Measurements from ENCODE around the gene BPNT1. TPM values are rescaled to one million over a fixed set of nuclear protein-coding genes. Genes with fewer than 3 reads are reported as not detected.

The BPNT1 gene
- polyA plus RNA-seq, 1 donor from 2014 or later, result 47.2 TPM

- no peak for TF ChIP-seq EP300 (conservative IDR thresholded peaks at IDR 0.05; ENCODE audit: poor library complexity, severe bottlenecking)
- TF ChIP-seq POLR2AphosphoS5 (IDR thresholded peaks at IDR 0.05), result no peak
- no peak for TF ChIP-seq MXI1 (conservative IDR thresholded peaks at IDR 0.05; ENCODE audit: poor library complexity, severe bottlenecking)
- TF ChIP-seq TAF1 (IDR thresholded peaks at IDR 0.05; ENCODE audit: low read depth), result no peak
- TF ChIP-seq SMC3 (conservative IDR thresholded peaks at IDR 0.05; ENCODE audit: poor library complexity), result no peak
- no peak for TF ChIP-seq RAD21 (conservative IDR thresholded peaks at IDR 0.05)
- TF ChIP-seq, protein P1, sequence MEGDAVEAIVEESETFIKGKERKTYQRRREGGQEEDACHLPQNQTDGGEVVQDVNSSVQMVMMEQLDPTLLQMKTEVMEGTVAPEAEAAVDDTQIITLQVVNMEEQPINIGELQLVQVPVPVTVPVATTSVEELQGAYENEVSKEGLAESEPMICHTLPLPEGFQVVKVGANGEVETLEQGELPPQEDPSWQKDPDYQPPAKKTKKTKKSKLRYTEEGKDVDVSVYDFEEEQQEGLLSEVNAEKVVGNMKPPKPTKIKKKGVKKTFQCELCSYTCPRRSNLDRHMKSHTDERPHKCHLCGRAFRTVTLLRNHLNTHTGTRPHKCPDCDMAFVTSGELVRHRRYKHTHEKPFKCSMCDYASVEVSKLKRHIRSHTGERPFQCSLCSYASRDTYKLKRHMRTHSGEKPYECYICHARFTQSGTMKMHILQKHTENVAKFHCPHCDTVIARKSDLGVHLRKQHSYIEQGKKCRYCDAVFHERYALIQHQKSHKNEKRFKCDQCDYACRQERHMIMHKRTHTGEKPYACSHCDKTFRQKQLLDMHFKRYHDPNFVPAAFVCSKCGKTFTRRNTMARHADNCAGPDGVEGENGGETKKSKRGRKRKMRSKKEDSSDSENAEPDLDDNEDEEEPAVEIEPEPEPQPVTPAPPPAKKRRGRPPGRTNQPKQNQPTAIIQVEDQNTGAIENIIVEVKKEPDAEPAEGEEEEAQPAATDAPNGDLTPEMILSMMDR (IDR thresholded peaks at IDR 0.05; ENCODE audit: poor library complexity, severe bottlenecking), result no peak
- no peak for TF ChIP-seq REST (IDR thresholded peaks at IDR 0.05; ENCODE audit: borderline replicate concordance)
- no peak for TF ChIP-seq EZH2 (IDR thresholded peaks at IDR 0.05; ENCODE audit: borderline replicate concordance, insufficient read depth, low read length, poor library complexity, severe bottlenecking)
- H3F3A ChIP-seq (ENCODE audit: insufficient read depth, low read length, poor library complexity, severe bottlenecking), result no peaks in the 10 kb centered on the region
- H4K20me1 ChIP-seq (ENCODE audit: insufficient read depth), result no peaks in the 10 kb centered on the region
- no peak overlapping the region for H3K4me3 ChIP-seq (ENCODE audit: low read length)
- H3K27ac ChIP-seq (ENCODE audit: low read length), result no peak overlapping the region
- peaks cover 11% of the 10 kb centered on the region for H3K36me3 ChIP-seq (ENCODE audit: insufficient read depth, low read length)
- H3K27me3 ChIP-seq (ENCODE audit: insufficient read depth, low read depth, low read length), result no peaks in the 10 kb centered on the region
- no peaks in the 10 kb centered on the region for H3K79me2 ChIP-seq (replicated peaks; ENCODE audit: insufficient read depth, low read length)
- H3K9me2 ChIP-seq (ENCODE audit: insufficient read depth, low read length), result no peaks in the 10 kb centered on the region
- H3K4me2 ChIP-seq (ENCODE audit: low read length), result no peak overlapping the region
- H3K9me3 ChIP-seq (ENCODE audit: low read length), result no peaks in the 10 kb centered on the region
- no peak overlapping the region for H3K9ac ChIP-seq (ENCODE audit: low read length)
- H2AFZ ChIP-seq (ENCODE audit: low read depth, low read length), result no peak overlapping the region
Measured at GRCh38 chr1:220032911-220033310, 56.7 kb downstream of the BPNT1 start.

DNA sequence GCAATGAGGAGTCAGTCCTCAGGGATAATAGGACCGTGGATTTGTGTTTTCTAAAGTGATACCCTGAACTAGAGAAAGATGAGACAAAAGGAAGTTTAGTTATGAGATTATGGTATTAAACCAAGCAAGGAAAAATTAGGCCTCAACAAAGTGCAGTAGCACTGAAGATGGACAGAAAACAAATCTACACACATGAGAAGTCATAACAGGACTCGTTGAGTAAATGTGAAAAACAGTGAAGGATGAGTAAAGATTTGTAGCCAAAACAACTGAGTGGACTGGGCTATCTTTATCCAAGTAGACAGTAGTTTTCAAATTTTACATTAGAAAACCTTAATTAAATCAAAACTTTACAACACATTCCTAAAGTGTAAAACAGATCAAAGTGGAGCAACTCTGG is 58.3 kb downstream of the BPNT1 start:
- H3K27me3 ChIP-seq (ENCODE audit: insufficient read depth, low read depth, low read length), result no peaks in the 10 kb centered on the region
- TF ChIP-seq EP300 (conservative IDR thresholded peaks at IDR 0.05; ENCODE audit: poor library complexity, severe bottlenecking), result no peak
- no peak for TF ChIP-seq REST (IDR thresholded peaks at IDR 0.05; ENCODE audit: borderline replicate concordance)
- no peak for TF ChIP-seq POLR2AphosphoS5 (IDR thresholded peaks at IDR 0.05)
- TF ChIP-seq TAF1 (IDR thresholded peaks at IDR 0.05; ENCODE audit: low read depth), result no peak
- no peak for TF ChIP-seq RAD21 (conservative IDR thresholded peaks at IDR 0.05)
- no peak for TF ChIP-seq MXI1 (conservative IDR thresholded peaks at IDR 0.05; ENCODE audit: poor library complexity, severe bottlenecking)
- TF ChIP-seq, protein P1 (IDR thresholded peaks at IDR 0.05; ENCODE audit: poor library complexity, severe bottlenecking), result no peak
- TF ChIP-seq EZH2 (IDR thresholded peaks at IDR 0.05; ENCODE audit: borderline replicate concordance, insufficient read depth, low read length, poor library complexity, severe bottlenecking), result no peak
- TF ChIP-seq SMC3 (conservative IDR thresholded peaks at IDR 0.05; ENCODE audit: poor library complexity), result no peak
- H3K9me3 ChIP-seq (ENCODE audit: low read length), result no peaks in the 10 kb centered on the region
- no peaks in the 10 kb centered on the region for H3K9me2 ChIP-seq (ENCODE audit: insufficient read depth, low read length)
- no peak overlapping the region for H3K9ac ChIP-seq (ENCODE audit: low read length)
- H3K79me2 ChIP-seq (replicated peaks; ENCODE audit: insufficient read depth, low read length), result no peaks in the 10 kb centered on the region
- no peak overlapping the region for H3K27ac ChIP-seq (ENCODE audit: low read length)
- no peaks in the 10 kb centered on the region for H4K20me1 ChIP-seq (ENCODE audit: insufficient read depth)
- H3K4me3 ChIP-seq (ENCODE audit: low read length), result no peak overlapping the region
- H3F3A ChIP-seq (ENCODE audit: insufficient read depth, low read length, poor library complexity, severe bottlenecking), result no peaks in the 10 kb centered on the region
- H3K36me3 ChIP-seq (ENCODE audit: insufficient read depth, low read length), result peaks cover 11% of the 10 kb centered on the region
- no peak overlapping the region for H3K4me2 ChIP-seq (ENCODE audit: low read length)
- no peak overlapping the region for H2AFZ ChIP-seq (ENCODE audit: low read depth, low read length)

Measured in neural cell (in vitro differentiated cells).